Stimulated activated CD4-positive, alpha-beta T cell treated with anti-CD3 and anti-CD28 coated beads, Interleukin-1b, Interleukin-23, amount 100 ng/mL, for 4 hours (primary cell): ENCODE data around the gene TTLL8.

ENCODE experiments used
- DNase-seq, 2 donors: peaks; one replicate each; pipeline ENCODE4 v3.0.0-alpha.2; 2020; ENCODE audit warnings: low read depth in 2 of 2

The TTLL8 gene

GRCh38 chr22:50082961-50083461 lies 24.9 kb upstream of the TTLL8 start:
- no peak for DNase-seq

GRCh38 chr22:50082197-50082715 lies 24.2 kb upstream of the TTLL8 start:
- no peak for DNase-seq

- no peak for DNase-seq
These were observed 23.5 kb upstream of the TTLL8 start for GRCh38 chr22:50081426-50082196.

GRCh38 chr22:50080077-50080465 lies 22.0 kb upstream of the TTLL8 start:
- DNase-seq, result no peak

GRCh38 chr22:50078761-50079160 lies 20.7 kb upstream of the TTLL8 start:
- DNase-seq, result no peak

GRCh38 chr22:50078246-50078645 lies 20.1 kb upstream of the TTLL8 start:
- no peak for DNase-seq

- no peak for DNase-seq
These were observed 18.8 kb upstream of the TTLL8 start for GRCh38 chr22:50076646-50077535.

- no peak for DNase-seq
These were observed 16.7 kb upstream of the TTLL8 start for GRCh38 chr22:50074551-50075530.

- DNase-seq, result no peak
These were observed 16.0 kb upstream of the TTLL8 start for GRCh38 chr22:50074056-50074455.

- DNase-seq, result no peak
These were observed 14.8 kb upstream of the TTLL8 start for GRCh38 chr22:50072714-50073538.

- DNase-seq, result no peak
These were observed 14.1 kb upstream of the TTLL8 start for GRCh38 chr22:50072167-50072555.

- no peak for DNase-seq
These were observed 13.5 kb upstream of the TTLL8 start for GRCh38 chr22:50071432-50072166.

- no peak for DNase-seq
These were observed 12.3 kb upstream of the TTLL8 start for GRCh38 chr22:50070366-50070765.

GRCh38 chr22:50068096-50068495 lies 10.0 kb upstream of the TTLL8 start:
- no peak for DNase-seq

- no peak for DNase-seq
These were observed 9.1 kb upstream of the TTLL8 start for GRCh38 chr22:50067244-50067643.

GRCh38 chr22:50064453-50064852 lies 6.4 kb upstream of the TTLL8 start:
- no peak for DNase-seq

- no peak for DNase-seq
These were observed 5.7 kb upstream of the TTLL8 start for GRCh38 chr22:50063589-50064393.

- DNase-seq, result no peak
These were observed 4.5 kb upstream of the TTLL8 start for GRCh38 chr22:50062509-50063135.
